GM18508 (cell line): ENCODE results near the gene TM9SF4.
"Not testable (repeated sequence)": the region's sequence is repeated elsewhere in the genome, so short reads cannot be mapped to it uniquely, and the experiment has no call there.

Experiments used
- ATAC-seq: cut with Tn5 transposase; IDR thresholded peaks from one replicate; pipeline ENCODE4 v1.9.1; 2021; ENCODE audit warnings: moderate number of reproducible peaks; ENCODE audit not compliant: insufficient read depth, unreplicated experiment

Gene TM9SF4

DNA sequence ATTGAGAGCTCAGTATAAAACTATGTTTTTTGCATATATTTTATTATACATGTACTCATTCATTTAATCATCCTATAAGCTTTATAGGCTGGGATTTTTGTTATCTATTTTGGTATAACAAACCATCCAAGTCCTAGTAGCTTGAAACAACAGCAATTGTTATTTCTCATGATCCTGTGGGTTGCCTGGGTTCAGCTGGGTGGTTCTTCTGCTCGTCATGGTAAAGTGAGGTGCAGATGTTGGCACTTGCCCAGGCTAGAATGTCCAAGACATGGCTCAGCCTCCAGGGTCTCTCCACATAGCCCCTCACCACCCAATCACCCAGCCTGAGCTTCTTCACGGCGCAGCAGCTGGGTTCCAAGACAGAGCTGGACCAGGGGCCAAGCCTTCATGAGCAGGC lies 20.8 kb upstream of the TM9SF4 start:
- no peak for ATAC-seq

GRCh38 chr20:32089637-32090362 lies 19.7 kb upstream of the TM9SF4 start:
- no peak for ATAC-seq

- ATAC-seq, result no peak
Observed at GRCh38 chr20:32091888-32092346, 17.6 kb upstream of the TM9SF4 start.

DNA sequence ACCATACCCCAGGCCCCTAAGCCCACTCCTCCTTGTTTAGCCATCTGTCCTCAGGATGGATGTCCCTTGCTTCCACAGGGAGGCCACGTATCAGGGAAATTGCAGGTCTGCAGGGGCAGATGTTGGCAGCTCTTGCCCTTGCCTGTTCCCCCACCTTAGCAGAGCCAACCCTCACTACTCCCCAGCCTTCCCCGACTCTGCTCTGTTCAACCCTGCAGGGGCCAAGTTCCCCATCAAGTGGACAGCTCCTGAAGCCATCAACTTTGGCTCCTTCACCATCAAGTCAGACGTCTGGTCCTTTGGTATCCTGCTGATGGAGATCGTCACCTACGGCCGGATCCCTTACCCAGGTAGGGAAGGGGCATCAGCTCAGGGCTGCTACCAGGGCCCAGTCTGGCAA lies 10.7 kb upstream of the TM9SF4 start:
- ATAC-seq, result no peak

DNA sequence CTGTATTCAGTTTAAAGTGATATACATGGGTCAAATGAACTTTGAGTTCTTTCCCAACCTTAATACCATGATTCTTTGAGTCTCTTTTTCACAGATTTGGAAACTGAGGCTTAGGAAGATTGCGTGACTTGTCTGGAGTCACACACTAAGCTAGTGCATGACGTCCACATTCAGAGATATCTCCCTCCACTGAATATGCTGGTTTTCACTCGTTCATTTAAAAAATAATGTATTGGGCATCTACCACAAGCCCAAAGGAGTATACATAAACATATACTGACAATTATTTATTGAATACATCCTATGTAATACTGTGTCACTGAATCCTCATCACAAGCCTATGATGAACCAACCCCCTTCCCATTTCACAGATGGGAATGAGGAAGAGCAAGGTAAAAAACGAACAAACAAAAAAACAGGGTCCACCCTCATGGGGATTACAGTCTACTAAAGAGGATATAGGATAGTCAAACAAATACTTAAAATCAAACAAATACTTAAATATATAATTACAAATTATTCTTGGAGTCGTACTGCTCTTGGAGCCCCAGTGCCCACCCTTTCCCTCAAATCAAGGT lies 611 bp upstream of the TM9SF4 start:
- no peak for ATAC-seq

GRCh38 chr20:32110173-32110704 lies 725 bp downstream of the TM9SF4 start:
- no peak for ATAC-seq

- no peak for ATAC-seq
Observed at GRCh38 chr20:32110727-32111126, 1.2 kb downstream of the TM9SF4 start.

GRCh38 chr20:32111156-32111686 lies 1.7 kb downstream of the TM9SF4 start:
- no peak for ATAC-seq

GRCh38 chr20:32111753-32112152 lies 2.2 kb downstream of the TM9SF4 start:
- ATAC-seq, result no peak

- ATAC-seq, result no peak
Observed at GRCh38 chr20:32112841-32113240, 3.3 kb downstream of the TM9SF4 start.

- no peak for ATAC-seq
Observed at GRCh38 chr20:32113591-32114260, 4.2 kb downstream of the TM9SF4 start.

DNA sequence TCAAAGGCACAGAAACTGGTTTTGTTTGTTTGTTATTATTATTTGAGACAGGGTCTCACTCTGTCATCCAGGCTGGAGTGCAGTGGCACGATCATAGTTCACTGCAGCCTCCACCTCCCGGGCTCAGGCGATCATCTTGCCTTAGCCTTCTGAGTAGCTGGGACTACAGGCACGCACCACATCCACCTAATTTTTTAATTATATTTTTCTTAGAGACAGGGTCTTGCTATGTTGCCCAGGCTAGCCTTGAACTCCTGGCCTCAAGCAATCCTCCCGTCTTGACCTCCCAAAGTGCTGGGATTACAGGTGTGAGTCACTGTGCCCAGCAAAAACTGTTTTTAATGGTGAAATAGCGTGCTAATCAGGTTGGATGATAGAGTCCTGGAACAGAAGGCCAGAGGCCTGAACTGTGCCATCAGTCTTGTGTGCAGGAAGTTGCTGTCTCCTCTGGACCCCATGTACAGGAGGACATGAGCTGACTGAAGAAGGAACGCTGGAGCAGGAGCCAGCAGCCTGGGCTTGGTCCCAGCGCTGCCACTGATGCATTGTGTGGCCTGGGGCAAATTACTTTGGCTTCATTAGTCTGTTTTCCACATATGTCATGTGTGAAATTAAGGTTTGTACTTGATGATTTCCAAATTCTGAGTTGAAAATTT lies 4.9 kb downstream of the TM9SF4 start:
- no peak for ATAC-seq

DNA sequence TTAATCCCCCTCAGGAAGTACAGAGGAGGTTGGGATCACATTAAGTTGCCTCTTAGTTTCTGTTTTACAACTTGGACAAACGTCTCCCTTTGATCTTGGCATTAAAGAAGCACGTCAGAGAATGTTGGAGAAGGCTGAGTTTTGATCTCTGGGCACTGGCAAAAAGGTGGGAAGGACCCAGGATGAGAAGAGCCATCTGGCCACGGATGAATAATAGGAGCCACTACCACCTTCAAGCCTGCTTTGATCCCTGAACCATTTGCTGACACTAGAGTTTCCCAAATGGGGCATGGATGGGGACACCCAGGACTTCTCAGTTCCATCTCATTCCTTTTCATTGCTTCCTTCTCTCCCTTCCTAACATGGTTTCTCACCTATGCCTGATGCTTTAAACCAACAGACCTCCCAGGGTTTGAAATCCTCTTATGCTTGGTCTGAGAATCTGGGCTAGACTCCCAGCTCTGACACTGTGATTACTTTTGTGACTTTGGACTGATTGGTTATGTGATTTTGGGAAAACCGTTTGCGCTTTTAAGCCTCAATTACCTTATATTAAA lies 5.8 kb downstream of the TM9SF4 start:
- ATAC-seq, result no peak

DNA sequence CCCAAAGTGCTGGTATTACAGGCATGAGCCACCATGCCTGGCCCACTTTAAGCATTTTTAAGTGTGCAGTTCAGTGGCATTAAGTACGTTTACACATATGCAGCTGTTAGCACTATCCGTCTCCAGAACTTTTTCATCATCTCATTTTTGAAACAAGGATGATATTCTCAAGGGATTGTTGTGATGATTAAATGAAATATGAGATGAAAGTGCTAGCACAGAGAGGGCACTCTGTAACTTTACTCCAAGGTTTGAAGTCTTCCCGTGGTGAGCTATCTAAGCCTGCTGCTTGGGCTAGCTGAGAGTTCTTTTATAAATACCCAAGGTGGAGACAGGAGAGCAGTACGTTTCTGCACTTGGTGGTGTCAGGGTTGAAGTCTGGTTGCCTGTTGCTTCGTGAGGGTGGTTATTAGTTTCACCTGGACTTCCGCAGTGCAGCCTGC lies 6.6 kb downstream of the TM9SF4 start:
- no peak for ATAC-seq

DNA sequence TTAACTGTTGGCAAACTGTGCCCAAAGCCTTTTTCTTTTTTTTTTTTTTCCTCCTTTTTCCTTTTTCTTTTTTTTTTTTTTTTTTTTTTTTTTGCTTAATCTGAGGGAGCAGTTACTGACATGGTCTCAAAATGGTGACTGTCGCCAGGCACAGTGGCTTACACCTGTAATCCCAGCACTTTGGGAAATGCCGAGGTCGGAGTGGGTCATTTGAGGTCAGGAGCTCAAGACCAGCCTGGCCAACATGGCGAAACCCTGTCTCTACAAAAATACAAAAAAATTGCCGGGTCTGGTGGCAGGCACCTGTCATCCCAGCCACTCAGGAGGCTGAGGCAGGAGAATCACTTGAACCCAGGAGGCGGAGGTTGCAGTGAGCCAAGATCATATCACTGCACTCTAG lies 7.3 kb downstream of the TM9SF4 start:
- not testable (repeated sequence) for ATAC-seq

GRCh38 chr20:32118427-32118826 lies 8.9 kb downstream of the TM9SF4 start:
- not testable (repeated sequence) for ATAC-seq

DNA sequence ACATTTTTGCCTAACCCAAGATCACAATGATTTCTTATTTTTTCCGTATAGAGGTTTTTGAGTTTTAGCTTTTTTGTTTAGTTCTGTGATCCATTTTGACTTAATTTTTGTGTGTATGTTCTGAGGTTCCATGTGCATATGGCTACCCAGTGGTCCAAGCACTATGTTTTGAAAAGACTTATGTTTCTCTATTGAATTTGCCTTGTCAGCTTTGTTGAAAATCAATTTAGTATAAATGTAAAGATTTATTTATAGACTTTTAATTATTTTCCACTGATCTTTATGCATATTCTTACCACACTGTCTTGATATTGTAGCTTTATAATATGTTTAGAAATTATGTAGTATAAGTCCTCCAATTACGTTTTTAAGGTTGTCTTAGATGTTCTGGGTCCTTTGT lies 10.2 kb downstream of the TM9SF4 start:
- no peak for ATAC-seq

GRCh38 chr20:32121908-32122307 lies 12.4 kb downstream of the TM9SF4 start:
- ATAC-seq, result not testable (repeated sequence)

- no peak for ATAC-seq
Observed at GRCh38 chr20:32123088-32123487, 13.6 kb downstream of the TM9SF4 start.

GRCh38 chr20:32124916-32125454 lies 15.5 kb downstream of the TM9SF4 start:
- ATAC-seq, result no peak
